Mesenchymal stem cell (in vitro differentiated cells and primary cell): ENCODE results near the gene ITGB5.
A peak's percentile ranks its signal among the peaks of the same experiment; 100 is the strongest.

Source experiments
- DNase-seq: peaks from one replicate; pipeline ENCODE4 v3.0.0-alpha.2; 2013
- H2AFZ ChIP-seq: one replicate; pipeline ENCODE4 v1.6.1; 2013; ENCODE audit warnings: low read depth, mild to moderate bottlenecking, control low read depth, inconsistent platforms, low read length, moderate library complexity
- H2AK5ac ChIP-seq: 2 replicates; pipeline ENCODE4 v1.6.1; 2013; ENCODE audit warnings: low read length, moderate library complexity, mild to moderate bottlenecking, inconsistent platforms; ENCODE audit not compliant: severe bottlenecking
- H2BK120ac ChIP-seq: one replicate; pipeline ENCODE4 v1.6.1; 2013; ENCODE audit warnings: low read depth, mild to moderate bottlenecking, inconsistent platforms, low read length, moderate library complexity
- H2BK12ac ChIP-seq, 2 experiments: one replicate each; pipeline ENCODE4 v1.6.1; 2013; ENCODE audit warnings: inconsistent platforms in 2 of 2, low read length in 2 of 2, mild to moderate bottlenecking in 2 of 2, moderate library complexity in 2 of 2, control low read depth in 1 of 2
- H2BK15ac ChIP-seq: one replicate; pipeline ENCODE4 v1.6.1; 2013; ENCODE audit warnings: mild to moderate bottlenecking, low read depth, inconsistent platforms; ENCODE audit not compliant: poor library complexity, severe bottlenecking
- H2BK5ac ChIP-seq: 2 replicates; pipeline ENCODE4 v1.6.1; 2013; ENCODE audit warnings: low read depth, mild to moderate bottlenecking, low read length, control low read depth, inconsistent platforms; ENCODE audit not compliant: poor library complexity, severe bottlenecking
- H3K14ac ChIP-seq, 2 experiments: one replicate each; pipeline ENCODE4 v1.6.1; 2013; ENCODE audit warnings: inconsistent platforms in 2 of 2, low read length in 2 of 2, control low read depth in 1 of 2, mild to moderate bottlenecking in 1 of 2, moderate library complexity in 1 of 2
- H3K18ac ChIP-seq, 2 experiments: one replicate each; pipeline ENCODE4 v1.6.1; 2013; ENCODE audit warnings: inconsistent platforms in 2 of 2, low read length in 2 of 2, control low read depth in 1 of 2, low read depth in 1 of 2, mild to moderate bottlenecking in 1 of 2
- H3K23ac ChIP-seq, 2 experiments: one replicate each; pipeline ENCODE4 v1.6.1; 2013; ENCODE audit warnings: inconsistent platforms in 2 of 2, low read length in 2 of 2, mild to moderate bottlenecking in 2 of 2, moderate library complexity in 2 of 2, control low read depth in 1 of 2
- H3K27ac ChIP-seq: 2 replicates; pipeline ENCODE4 v1.5.1; 2013; ENCODE audit warnings: mild to moderate bottlenecking, moderate library complexity, low read length, control low read depth, inconsistent platforms; ENCODE audit not compliant: poor library complexity, severe bottlenecking
- H3K27me3 ChIP-seq, 2 experiments: 2 replicates each; pipeline versions ENCODE4 v1.6.1 to v1.7.0; 2013; ENCODE audit warnings: low read length in 2 of 2, mild to moderate bottlenecking in 2 of 2, moderate library complexity in 2 of 2, control low read depth in 1 of 2, inconsistent platforms in 1 of 2; ENCODE audit not compliant: control insufficient read depth in 1 of 2, insufficient read depth in 1 of 2
- H3K36me3 ChIP-seq, 2 experiments: 2 replicates each; pipeline versions ENCODE4 v1.6.1 to v1.7.0; 2013; ENCODE audit warnings: low read length in 2 of 2, control low read depth in 1 of 2, inconsistent platforms in 1 of 2, low read depth in 1 of 2, mild to moderate bottlenecking in 1 of 2; ENCODE audit not compliant: insufficient read depth in 2 of 2, control insufficient read depth in 1 of 2
- H3K4ac ChIP-seq, 2 experiments: one replicate each; pipeline ENCODE4 v1.6.1; 2013; ENCODE audit warnings: inconsistent platforms in 2 of 2, low read length in 2 of 2, mild to moderate bottlenecking in 2 of 2, moderate library complexity in 2 of 2, control low read depth in 1 of 2, low read depth in 1 of 2
- H3K4me1 ChIP-seq: 2 replicates; pipeline ENCODE4 v1.6.1; 2013; ENCODE audit warnings: low read depth, low read length, control low read depth; ENCODE audit not compliant: control insufficient read depth, insufficient read depth
- H3K4me2 ChIP-seq: 2 replicates; pipeline ENCODE4 v1.6.1; 2013; ENCODE audit warnings: low read length, mild to moderate bottlenecking, inconsistent platforms; ENCODE audit not compliant: poor library complexity, severe bottlenecking
- H3K4me3 ChIP-seq, 2 experiments: 2 replicates each; pipeline versions ENCODE4 v1.5.1 to v1.7.0; 2013; ENCODE audit warnings: low read length in 2 of 2, mild to moderate bottlenecking in 2 of 2, control low read depth in 1 of 2, low read depth in 1 of 2; ENCODE audit not compliant: insufficient read depth in 1 of 2
- H3K79me1 ChIP-seq: replicated peaks from 2 replicates; pipeline ENCODE4 v1.6.1; 2013; ENCODE audit warnings: mild to moderate bottlenecking, control low read depth, low read length, inconsistent platforms; ENCODE audit not compliant: poor library complexity, severe bottlenecking
- H3K9ac ChIP-seq: 2 replicates; pipeline ENCODE4 v1.7.0; 2013; ENCODE audit warnings: mild to moderate bottlenecking, low read length, moderate library complexity
- H3K9me3 ChIP-seq: 2 replicates; pipeline ENCODE4 v1.7.0; 2013; ENCODE audit warnings: mild to moderate bottlenecking, low read length; ENCODE audit not compliant: control insufficient read depth
- H4K8ac ChIP-seq: one replicate; pipeline ENCODE4 v1.6.1; 2013; ENCODE audit warnings: inconsistent platforms, mild to moderate bottlenecking, low read length, moderate library complexity
- H4K91ac ChIP-seq: one replicate; pipeline ENCODE4 v1.6.1; 2013; ENCODE audit warnings: mild to moderate bottlenecking, low read length, inconsistent platforms
- WGBS: methylation state at CpG from one replicate; pipeline ENCODE4 v1.1.7; 2013; ENCODE audit warnings: mixed read lengths; 5-methylcytosine and 5-hydroxymethylcytosine counted together

ITGB5 gene

DNA sequence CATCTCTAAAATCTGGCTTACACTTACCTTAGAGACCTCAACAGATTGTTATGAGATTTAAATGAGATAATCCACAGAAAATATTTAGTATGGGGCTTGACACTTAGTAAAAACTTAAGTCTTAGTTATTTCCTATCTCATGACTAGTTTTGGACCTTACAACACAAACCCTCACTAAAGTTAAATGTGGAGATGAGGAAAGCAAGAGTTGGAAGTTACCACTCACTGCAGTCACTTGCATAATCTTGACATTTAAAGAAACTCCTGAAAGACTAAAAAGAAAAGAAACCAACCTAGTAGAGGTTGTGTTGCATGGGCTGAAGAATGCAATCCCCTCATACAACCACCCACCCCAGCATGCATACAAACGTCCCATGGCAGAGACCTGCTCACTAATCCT, 40.1 kb downstream of the ITGB5 start:
- H3K27ac ChIP-seq: no peak overlapping the region
- H3K27me3 ChIP-seq: no peaks in the 10 kb centered on the region
- peaks cover 12% of the 10 kb centered on the region for H3K4me1 ChIP-seq
- H3K4me2 ChIP-seq: no peak overlapping the region
- WGBS: 93% methylated on average over 1 of the region's 1 CpG
- H2BK12ac ChIP-seq: no peak overlapping the region
- no peak overlapping the region for H3K18ac ChIP-seq
- H2BK5ac ChIP-seq: no peak overlapping the region
- peak overlapping the region in 1 of 2 experiments; percentile 38 for H3K4ac ChIP-seq
- H3K14ac ChIP-seq: no peak overlapping the region
- H4K91ac ChIP-seq: no peak overlapping the region
- no peak overlapping the region for H2AFZ ChIP-seq
- H2BK15ac ChIP-seq: no peak overlapping the region
- no peak overlapping the region for H3K23ac ChIP-seq
- no peak overlapping the region for H2AK5ac ChIP-seq
- no peaks in the 10 kb centered on the region for H3K9me3 ChIP-seq
- H3K4me3 ChIP-seq: no peak overlapping the region
- no peak overlapping the region for H2BK120ac ChIP-seq
- H3K9ac ChIP-seq: peak overlapping the region; percentile 19
- peak overlapping the region; percentile 57 for H4K8ac ChIP-seq
- no peak for DNase-seq
- peaks cover 23 to 46% of the 10 kb centered on the region in 2 experiments for H3K36me3 ChIP-seq
- H3K79me1 ChIP-seq: peaks cover 38% of the 10 kb centered on the region

DNA sequence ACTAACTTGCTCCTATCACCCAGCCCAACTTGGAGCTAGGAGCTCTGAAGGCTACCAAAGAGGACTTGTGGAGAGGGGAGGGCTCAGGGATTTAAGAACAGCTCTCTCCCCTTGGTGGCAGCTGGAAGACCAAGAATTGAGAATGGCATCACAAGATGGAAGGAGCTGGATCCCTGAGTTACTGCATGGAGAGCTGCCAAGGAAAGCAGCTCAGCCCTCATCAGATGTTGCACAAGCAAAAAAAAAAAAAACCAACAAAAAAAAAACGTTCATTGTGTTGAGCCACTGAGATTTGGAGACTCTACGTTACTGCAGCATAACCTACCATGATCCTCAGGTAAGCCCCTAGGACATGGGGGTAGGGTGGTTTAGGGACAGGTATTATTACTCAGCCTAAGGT, 41.0 kb downstream of the ITGB5 start:
- H2AFZ ChIP-seq: no peak overlapping the region
- H3K4ac ChIP-seq: peak overlapping the region; percentile 39 to 70
- WGBS: 83% methylated on average over 2 of the region's 2 CpGs
- H3K14ac ChIP-seq: no peak overlapping the region
- H3K27me3 ChIP-seq: no peaks in the 10 kb centered on the region
- no peak overlapping the region for H4K8ac ChIP-seq
- H2BK5ac ChIP-seq: no peak overlapping the region
- H3K23ac ChIP-seq: no peak overlapping the region
- H3K79me1 ChIP-seq: peaks cover 38% of the 10 kb centered on the region
- no peaks in the 10 kb centered on the region for H3K9me3 ChIP-seq
- H2BK12ac ChIP-seq: peak overlapping the region in 1 of 2 experiments; percentile 55
- H2AK5ac ChIP-seq: peak overlapping the region; percentile 26
- peak overlapping the region; percentile 63 for H3K27ac ChIP-seq
- H2BK120ac ChIP-seq: no peak overlapping the region
- peak; percentile 60 for DNase-seq
- peak overlapping the region in 1 of 2 experiments; percentile 8 for H3K4me3 ChIP-seq
- H3K4me1 ChIP-seq: peaks cover 11% of the 10 kb centered on the region
- no peak overlapping the region for H4K91ac ChIP-seq
- peak overlapping the region; percentile 82 for H3K9ac ChIP-seq
- peaks cover 27 to 49% of the 10 kb centered on the region in 2 experiments for H3K36me3 ChIP-seq
- H2BK15ac ChIP-seq: no peak overlapping the region
- peak overlapping the region in 1 of 2 experiments; percentile 77 for H3K18ac ChIP-seq
- no peak overlapping the region for H3K4me2 ChIP-seq

GRCh38 chr3:124845406-124845805, 41.8 kb downstream of the ITGB5 start:
- Histone ChIP-seq H2AFZ (no peak overlapping the region), H3K23ac (no peak overlapping the region), H3K18ac (peak overlapping the region; percentile 34 to 73), H2BK120ac (peak overlapping the region; percentile 39), H3K4me1 (peaks cover 9% of the 10 kb centered on the region), H3K4me3 (peak overlapping the region in 1 of 2 experiments; percentile 40), H2BK15ac (no peak overlapping the region), H3K79me1 (peaks cover 40% of the 10 kb centered on the region), H3K4ac (no peak overlapping the region), H3K14ac (no peak overlapping the region), H3K4me2 (no peak overlapping the region), H4K91ac (peak overlapping the region; percentile 74), H3K36me3 (peaks cover 30 to 53% of the 10 kb centered on the region in 2 experiments), H2BK12ac (no peak overlapping the region), H3K9me3 (no peaks in the 10 kb centered on the region), H3K9ac (peak overlapping the region; percentile 82), H4K8ac (peak overlapping the region; percentile 79), H2AK5ac (no peak overlapping the region), H3K27ac (peak overlapping the region; percentile 63), H3K27me3 (no peaks in the 10 kb centered on the region), H2BK5ac (no peak overlapping the region)
- DNase-seq: peak; percentile 84
- 33% methylated on average over 5 of the region's 5 CpGs for WGBS

DNA sequence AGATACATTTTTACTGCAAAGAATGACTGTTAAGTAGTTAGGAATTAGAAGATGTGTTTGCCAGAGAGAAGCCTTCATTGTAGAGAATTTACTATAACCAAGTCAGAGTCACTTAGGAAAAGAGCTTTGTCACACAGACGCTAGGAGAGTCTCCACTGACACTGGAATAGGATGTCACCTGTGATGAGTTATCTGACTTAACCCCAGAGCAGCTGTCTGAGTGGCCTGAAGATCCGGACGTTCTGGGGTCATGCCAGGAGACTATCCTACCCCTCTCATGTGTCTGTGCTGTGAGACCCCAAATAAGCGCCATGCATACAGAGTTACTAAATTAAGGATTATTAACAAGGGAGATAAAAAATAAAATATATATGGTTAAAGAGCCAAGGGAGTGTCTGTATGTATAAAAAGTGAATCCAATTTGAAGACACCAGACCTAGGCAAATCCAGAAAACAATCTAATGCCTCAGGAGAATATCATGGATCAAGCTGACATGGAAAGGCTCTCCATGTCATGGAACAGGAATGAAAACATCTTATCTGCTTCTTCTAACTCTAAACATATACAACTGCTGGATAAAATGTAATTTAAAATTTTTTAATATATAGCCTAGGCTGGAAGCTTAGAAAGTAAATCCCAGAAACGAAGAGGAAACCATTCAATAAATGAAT, 43.5 kb downstream of the ITGB5 start:
- H3K9me3 ChIP-seq: no peaks in the 10 kb centered on the region
- WGBS: 93% methylated on average over 3 of the region's 5 CpGs

More for the DNA sequence above, 43.5 kb downstream of the ITGB5 start:
- Histone ChIP-seq H2BK12ac (no peak overlapping the region), H4K91ac (no peak overlapping the region), H3K36me3 (peaks cover 33 to 60% of the 10 kb centered on the region in 2 experiments), H3K27me3 (no peaks in the 10 kb centered on the region), H3K4me2 (no peak overlapping the region), H3K79me1 (peaks cover 36% of the 10 kb centered on the region), H4K8ac (no peak overlapping the region), H3K4me3 (no peak overlapping the region), H3K18ac (no peak overlapping the region), H3K9ac (peak overlapping the region; percentile 32), H2AK5ac (no peak overlapping the region), H2BK120ac (no peak overlapping the region), H2AFZ (no peak overlapping the region), H3K27ac (no peak overlapping the region), H3K4me1 (peaks cover 4% of the 10 kb centered on the region), H3K23ac (no peak overlapping the region), H2BK5ac (no peak overlapping the region), H2BK15ac (no peak overlapping the region), H3K4ac (no peak overlapping the region), H3K14ac (no peak overlapping the region)
- DNase-seq: no peak
